Lower lobe of right lung (tissue), 2 donors: ENCODE measurements around the gene PKD2L2. TPM values are rescaled to one million over a fixed set of nuclear protein-coding genes. Genes with fewer than 3 reads are reported as not detected.
A peak's percentile ranks its signal among the peaks of the same experiment; 100 is the strongest.

Source experiments
- ATAC-seq, 2 donors: fragments of 200-7000 bp; cut with Tn5 transposase; one replicate each; pipeline ENCODE4 v1.9.1; 2020 to 2022; ENCODE audit warnings: mild to moderate bottlenecking in 2 of 2, moderate library complexity in 2 of 2
- DNase-seq: peaks from one replicate; pipeline ENCODE4 v3.0.0-alpha.2; 2020
- H3K27ac ChIP-seq: fragments of 200-600 bp; one replicate; pipeline ENCODE4 v1.8.0; 2022
- H3K27me3 ChIP-seq: fragments of 200-600 bp; one replicate; pipeline ENCODE4 v1.8.0; 2022; ENCODE audit warnings: low read depth
- H3K36me3 ChIP-seq: fragments of 200-600 bp; one replicate; pipeline ENCODE4 v1.8.0; 2022; ENCODE audit warnings: mild to moderate bottlenecking
- H3K4me1 ChIP-seq: fragments of 200-600 bp; one replicate; pipeline ENCODE4 v1.8.0; 2022
- H3K4me3 ChIP-seq: fragments of 200-600 bp; one replicate; pipeline ENCODE4 v1.8.0; 2022; ENCODE audit warnings: mild to moderate bottlenecking
- H3K9me3 ChIP-seq: fragments of 200-600 bp; one replicate; pipeline ENCODE4 v1.8.0; 2022
- intact Hi-C: fragments of 100-400 bp; cut with DNase I; formaldehyde crosslinking; loops from one replicate; pipeline ENCODE4 v1.11.0; 2022
- total RNA-seq: library from RNA; stranded (reverse); fragmentation: NEBNext Ultra II Directional; extraction: Animal tissue kit (Norgen Biotek cat#: 25700); gene quantifications from one replicate; pipeline ENCODE4 v1.2.1, GENCODE V29; 2021
- TF ChIP-seq, protein P1 (sequence below): fragments of 200-600 bp; IDR thresholded peaks from one replicate; pipeline ENCODE4 v1.8.0; 2022; ENCODE audit warnings: antibody characterized with exemption, mild to moderate bottlenecking
- donor health status: DM: no; HTN: yes; CAD: no; lungs with severe emphysema.

Gene PKD2L2
- total RNA-seq, 1 donor from 2014 or later = not detected

- H3K27ac ChIP-seq = no peak overlapping the region
- no peaks in the 10 kb centered on the region for H3K9me3 ChIP-seq
- no peaks in the 10 kb centered on the region for H3K4me1 ChIP-seq
- H3K4me3 ChIP-seq = no peak overlapping the region
- H3K27me3 ChIP-seq = no peaks in the 10 kb centered on the region
- DNase-seq = no peak
- intact Hi-C loops = no loop called here
- peaks cover 99% of the 10 kb centered on the region for H3K36me3 ChIP-seq
- TF ChIP-seq, protein P1, sequence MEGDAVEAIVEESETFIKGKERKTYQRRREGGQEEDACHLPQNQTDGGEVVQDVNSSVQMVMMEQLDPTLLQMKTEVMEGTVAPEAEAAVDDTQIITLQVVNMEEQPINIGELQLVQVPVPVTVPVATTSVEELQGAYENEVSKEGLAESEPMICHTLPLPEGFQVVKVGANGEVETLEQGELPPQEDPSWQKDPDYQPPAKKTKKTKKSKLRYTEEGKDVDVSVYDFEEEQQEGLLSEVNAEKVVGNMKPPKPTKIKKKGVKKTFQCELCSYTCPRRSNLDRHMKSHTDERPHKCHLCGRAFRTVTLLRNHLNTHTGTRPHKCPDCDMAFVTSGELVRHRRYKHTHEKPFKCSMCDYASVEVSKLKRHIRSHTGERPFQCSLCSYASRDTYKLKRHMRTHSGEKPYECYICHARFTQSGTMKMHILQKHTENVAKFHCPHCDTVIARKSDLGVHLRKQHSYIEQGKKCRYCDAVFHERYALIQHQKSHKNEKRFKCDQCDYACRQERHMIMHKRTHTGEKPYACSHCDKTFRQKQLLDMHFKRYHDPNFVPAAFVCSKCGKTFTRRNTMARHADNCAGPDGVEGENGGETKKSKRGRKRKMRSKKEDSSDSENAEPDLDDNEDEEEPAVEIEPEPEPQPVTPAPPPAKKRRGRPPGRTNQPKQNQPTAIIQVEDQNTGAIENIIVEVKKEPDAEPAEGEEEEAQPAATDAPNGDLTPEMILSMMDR = no peak
- ATAC-seq = no peak
Observed at GRCh38 chr5:137945825-137946224, 56.6 kb downstream of the PKD2L2 start.

- Histone ChIP-seq H3K36me3 (peaks cover 81% of the 10 kb centered on the region), H3K4me3 (no peak overlapping the region), H3K9me3 (no peaks in the 10 kb centered on the region), H3K27me3 (no peaks in the 10 kb centered on the region), H3K27ac (peak overlapping the region; percentile 38), H3K4me1 (peaks cover 5% of the 10 kb centered on the region)
- no peak for DNase-seq
- intact Hi-C loops = no loop called here
- TF ChIP-seq, protein P1 = no peak
- peak in 1 of 2 donors; percentile 33 for ATAC-seq
Observed at GRCh38 chr5:137954131-137954879, 65.0 kb downstream of the PKD2L2 start.

- no peaks in the 10 kb centered on the region for H3K9me3 ChIP-seq
- no peak overlapping the region for H3K4me3 ChIP-seq
- H3K27ac ChIP-seq = no peak overlapping the region
- H3K27me3 ChIP-seq = no peaks in the 10 kb centered on the region
- DNase-seq = no peak
- peaks cover 5% of the 10 kb centered on the region for H3K4me1 ChIP-seq
- ATAC-seq = no peak
- H3K36me3 ChIP-seq = peaks cover 80% of the 10 kb centered on the region
- TF ChIP-seq, protein P1 = no peak
- intact Hi-C loops = no loop called here
Observed at GRCh38 chr5:137957948-137958347, 68.7 kb downstream of the PKD2L2 start.

- Histone ChIP-seq H3K36me3 (peaks cover 80% of the 10 kb centered on the region), H3K4me1 (no peaks in the 10 kb centered on the region), H3K27me3 (no peaks in the 10 kb centered on the region), H3K9me3 (no peaks in the 10 kb centered on the region), H3K27ac (no peak overlapping the region), H3K4me3 (no peak overlapping the region)
- ATAC-seq (no peak), DNase-seq (no peak)
- intact Hi-C loops = no loop called here
- TF ChIP-seq, protein P1 = no peak
Observed at GRCh38 chr5:137959488-137959887, 70.2 kb downstream of the PKD2L2 start.

- Histone ChIP-seq H3K27ac (no peak overlapping the region), H3K27me3 (no peaks in the 10 kb centered on the region), H3K4me1 (no peaks in the 10 kb centered on the region), H3K9me3 (no peaks in the 10 kb centered on the region), H3K4me3 (no peak overlapping the region), H3K36me3 (peaks cover 85% of the 10 kb centered on the region)
- intact Hi-C loops = no loop called here
- TF ChIP-seq, protein P1 = no peak
- ATAC-seq (no peak), DNase-seq (no peak)
Observed at GRCh38 chr5:137960141-137960540, 70.9 kb downstream of the PKD2L2 start.
